ENCODE data around the gene PRKCH. TPM values are rescaled to one million over a fixed set of nuclear protein-coding genes. Genes with fewer than 3 reads are reported as not detected.

Gene PRKCH
- total RNA-seq, 1 experiment from 2014 or later = 10.3 TPM

- H3K9me3 Mint-ChIP-seq = peaks cover 15% of the 10 kb centered on the region
- no peak for DNase-seq (ENCODE audit: low spot score)
Measured at GRCh38 chr14:61329478-61330051, 8.2 kb downstream of the PRKCH start.

DNA sequence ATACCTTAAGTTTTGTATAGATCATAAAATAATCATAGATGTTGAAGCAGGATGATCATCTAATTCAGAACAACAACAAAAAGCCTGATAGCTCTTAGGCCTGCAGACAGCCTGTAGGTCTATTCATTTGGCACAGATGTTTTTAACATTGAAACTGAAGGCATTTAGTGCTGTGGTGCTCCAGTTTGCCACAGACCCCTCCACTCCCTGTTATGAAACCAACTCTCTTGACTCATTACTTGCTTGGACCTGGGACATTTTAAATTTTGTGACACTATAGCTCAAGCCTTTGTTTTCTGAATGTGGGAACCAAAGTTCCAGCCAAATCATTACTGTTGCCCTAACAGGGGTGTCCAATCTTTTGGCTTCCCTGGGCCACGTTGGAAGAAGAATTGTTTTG lies 9.1 kb downstream of the PRKCH start:
- POLR2A ChIA-PET = no interaction called here
- no peak for ATAC-seq
- no peak for TF ChIP-seq MYBL2 (CRISPR knock-in tag; IDR thresholded peaks at IDR 0.05)
- no peak for TF ChIP-seq ERG (CRISPR knock-in tag; IDR thresholded peaks at IDR 0.05)
- TF ChIP-seq ETV6 (CRISPR knock-in tag; IDR thresholded peaks at IDR 0.05) = no peak
- no peak for TF ChIP-seq ESRRA (CRISPR knock-in tag; IDR thresholded peaks at IDR 0.05; ENCODE audit: borderline replicate concordance)
- no peak for TF ChIP-seq ZSCAN18 (CRISPR knock-in tag; IDR thresholded peaks at IDR 0.05)
- TF ChIP-seq, protein P1, sequence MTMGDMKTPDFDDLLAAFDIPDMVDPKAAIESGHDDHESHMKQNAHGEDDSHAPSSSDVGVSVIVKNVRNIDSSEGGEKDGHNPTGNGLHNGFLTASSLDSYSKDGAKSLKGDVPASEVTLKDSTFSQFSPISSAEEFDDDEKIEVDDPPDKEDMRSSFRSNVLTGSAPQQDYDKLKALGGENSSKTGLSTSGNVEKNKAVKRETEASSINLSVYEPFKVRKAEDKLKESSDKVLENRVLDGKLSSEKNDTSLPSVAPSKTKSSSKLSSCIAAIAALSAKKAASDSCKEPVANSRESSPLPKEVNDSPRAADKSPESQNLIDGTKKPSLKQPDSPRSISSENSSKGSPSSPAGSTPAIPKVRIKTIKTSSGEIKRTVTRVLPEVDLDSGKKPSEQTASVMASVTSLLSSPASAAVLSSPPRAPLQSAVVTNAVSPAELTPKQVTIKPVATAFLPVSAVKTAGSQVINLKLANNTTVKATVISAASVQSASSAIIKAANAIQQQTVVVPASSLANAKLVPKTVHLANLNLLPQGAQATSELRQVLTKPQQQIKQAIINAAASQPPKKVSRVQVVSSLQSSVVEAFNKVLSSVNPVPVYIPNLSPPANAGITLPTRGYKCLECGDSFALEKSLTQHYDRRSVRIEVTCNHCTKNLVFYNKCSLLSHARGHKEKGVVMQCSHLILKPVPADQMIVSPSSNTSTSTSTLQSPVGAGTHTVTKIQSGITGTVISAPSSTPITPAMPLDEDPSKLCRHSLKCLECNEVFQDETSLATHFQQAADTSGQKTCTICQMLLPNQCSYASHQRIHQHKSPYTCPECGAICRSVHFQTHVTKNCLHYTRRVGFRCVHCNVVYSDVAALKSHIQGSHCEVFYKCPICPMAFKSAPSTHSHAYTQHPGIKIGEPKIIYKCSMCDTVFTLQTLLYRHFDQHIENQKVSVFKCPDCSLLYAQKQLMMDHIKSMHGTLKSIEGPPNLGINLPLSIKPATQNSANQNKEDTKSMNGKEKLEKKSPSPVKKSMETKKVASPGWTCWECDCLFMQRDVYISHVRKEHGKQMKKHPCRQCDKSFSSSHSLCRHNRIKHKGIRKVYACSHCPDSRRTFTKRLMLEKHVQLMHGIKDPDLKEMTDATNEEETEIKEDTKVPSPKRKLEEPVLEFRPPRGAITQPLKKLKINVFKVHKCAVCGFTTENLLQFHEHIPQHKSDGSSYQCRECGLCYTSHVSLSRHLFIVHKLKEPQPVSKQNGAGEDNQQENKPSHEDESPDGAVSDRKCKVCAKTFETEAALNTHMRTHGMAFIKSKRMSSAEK (CRISPR knock-in tag; IDR thresholded peaks at IDR 0.05; ENCODE audit: borderline replicate concordance) = no peak
- TF ChIP-seq, protein P2, sequence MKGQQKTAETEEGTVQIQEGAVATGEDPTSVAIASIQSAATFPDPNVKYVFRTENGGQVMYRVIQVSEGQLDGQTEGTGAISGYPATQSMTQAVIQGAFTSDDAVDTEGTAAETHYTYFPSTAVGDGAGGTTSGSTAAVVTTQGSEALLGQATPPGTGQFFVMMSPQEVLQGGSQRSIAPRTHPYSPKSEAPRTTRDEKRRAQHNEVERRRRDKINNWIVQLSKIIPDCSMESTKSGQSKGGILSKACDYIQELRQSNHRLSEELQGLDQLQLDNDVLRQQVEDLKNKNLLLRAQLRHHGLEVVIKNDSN (CRISPR knock-in tag; IDR thresholded peaks at IDR 0.05) = no peak
- no peak for TF ChIP-seq NR1H2 (CRISPR knock-in tag; IDR thresholded peaks at IDR 0.05)
- no peak for TF ChIP-seq ATF3 (CRISPR knock-in tag; conservative IDR thresholded peaks at IDR 0.05)
- TF ChIP-seq ZNF219 (CRISPR knock-in tag; IDR thresholded peaks at IDR 0.05; ENCODE audit: borderline replicate concordance) = no peak

More at GRCh38 chr14:61329478-61330051, 8.2 kb downstream of the PRKCH start:
- Mint-ChIP-seq H3K27ac (no peak overlapping the region), H3K36me3 (peaks cover 16% of the 10 kb centered on the region), H3K27me3 (ENCODE audit: low read depth) (no peaks in the 10 kb centered on the region), H3K4me1 (peaks cover 22% of the 10 kb centered on the region), H3K4me3 (no peak overlapping the region)
- no peak for ATAC-seq
- CTCF ChIA-PET = interaction anchor here (1.3 kb wide), 1 partner anchor 8 kb away, joined by 3 read pairs; the partner anchor contains the start of gene PRKCH
- no peak for TF ChIP-seq ETV6 (CRISPR knock-in tag; IDR thresholded peaks at IDR 0.05)
- no peak for TF ChIP-seq NR1H2 (CRISPR knock-in tag; IDR thresholded peaks at IDR 0.05)
- TF ChIP-seq ATF3 (CRISPR knock-in tag; conservative IDR thresholded peaks at IDR 0.05) = no peak
- TF ChIP-seq GABPB1 (CRISPR knock-in tag; IDR thresholded peaks at IDR 0.05) = no peak
- TF ChIP-seq, protein P3, sequence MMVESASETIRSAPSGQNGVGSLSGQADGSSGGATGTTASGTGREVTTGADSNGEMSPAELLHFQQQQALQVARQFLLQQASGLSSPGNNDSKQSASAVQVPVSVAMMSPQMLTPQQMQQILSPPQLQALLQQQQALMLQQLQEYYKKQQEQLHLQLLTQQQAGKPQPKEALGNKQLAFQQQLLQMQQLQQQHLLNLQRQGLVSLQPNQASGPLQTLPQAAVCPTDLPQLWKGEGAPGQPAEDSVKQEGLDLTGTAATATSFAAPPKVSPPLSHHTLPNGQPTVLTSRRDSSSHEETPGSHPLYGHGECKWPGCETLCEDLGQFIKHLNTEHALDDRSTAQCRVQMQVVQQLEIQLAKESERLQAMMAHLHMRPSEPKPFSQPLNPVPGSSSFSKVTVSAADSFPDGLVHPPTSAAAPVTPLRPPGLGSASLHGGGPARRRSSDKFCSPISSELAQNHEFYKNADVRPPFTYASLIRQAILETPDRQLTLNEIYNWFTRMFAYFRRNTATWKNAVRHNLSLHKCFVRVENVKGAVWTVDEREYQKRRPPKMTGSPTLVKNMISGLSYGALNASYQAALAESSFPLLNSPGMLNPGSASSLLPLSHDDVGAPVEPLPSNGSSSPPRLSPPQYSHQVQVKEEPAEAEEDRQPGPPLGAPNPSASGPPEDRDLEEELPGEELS (CRISPR knock-in tag; IDR thresholded peaks at IDR 0.05) = no peak
- TF ChIP-seq IRF2 (CRISPR knock-in tag; IDR thresholded peaks at IDR 0.05; ENCODE audit: borderline replicate concordance, low read depth) = no peak
- no peak for TF ChIP-seq ZNF281 (CRISPR knock-in tag; IDR thresholded peaks at IDR 0.05)
- no peak for TF ChIP-seq FOXP1 (CRISPR knock-in tag; IDR thresholded peaks at IDR 0.05; ENCODE audit: borderline replicate concordance)
- TF ChIP-seq SP1 (CRISPR knock-in tag; conservative IDR thresholded peaks at IDR 0.05) = no peak
- no peak for TF ChIP-seq GRHL2 (CRISPR knock-in tag; IDR thresholded peaks at IDR 0.05; ENCODE audit: insufficient replicate concordance, severe bottlenecking)
- no peak for TF ChIP-seq MXD4 (CRISPR knock-in tag; IDR thresholded peaks at IDR 0.05; ENCODE audit: borderline replicate concordance)
- TF ChIP-seq FOXJ3 (CRISPR knock-in tag; IDR thresholded peaks at IDR 0.05; ENCODE audit: borderline replicate concordance) = no peak
- POLR2A ChIA-PET = no interaction called here

More for the DNA sequence above, 9.1 kb downstream of the PRKCH start:
- peaks cover 22% of the 10 kb centered on the region for H3K4me1 Mint-ChIP-seq
- peaks cover 9% of the 10 kb centered on the region for H3K36me3 Mint-ChIP-seq
- DNase-seq (ENCODE audit: low spot score) = no peak
- H3K4me3 Mint-ChIP-seq = no peak overlapping the region
- CTCF ChIA-PET = interaction anchor here (1.3 kb wide), 1 partner anchor 9 kb away, joined by 3 read pairs; the partner anchor contains the start of gene PRKCH
- peaks cover 8% of the 10 kb centered on the region for H3K9me3 Mint-ChIP-seq
- no peak overlapping the region for H3K27ac Mint-ChIP-seq
- no peaks in the 10 kb centered on the region for H3K27me3 Mint-ChIP-seq (ENCODE audit: low read depth)

Data from WTC11 (cell line).